K562 (cell line): Measurements from ENCODE around the gene ME3. TPM values are rescaled to one million over a fixed set of nuclear protein-coding genes. Genes with fewer than 3 reads are reported as not detected.

Experiments used
- EP400 ChIP-seq: fragments of 450-650 bp; IDR thresholded peaks from 2 replicates; pipeline ENCODE4 v1.6.1; 2017; ENCODE audit warnings: antibody characterized with exemption, mild to moderate bottlenecking, moderate library complexity
- HEY1 ChIP-seq: fragments of 250-450 bp; sonication (Bioruptor Pico); IDR thresholded peaks from 2 replicates; pipeline ENCODE4 v1.5.0; 2020; ENCODE audit warnings: mild to moderate bottlenecking, moderate library complexity, borderline replicate concordance
- MXI1 ChIP-seq: IDR thresholded peaks from 2 replicates; pipeline ENCODE4 v1.6.1; 2011; ENCODE audit warnings: low read depth, mild to moderate bottlenecking, improper control_type of control experiment, low read length
- NRF1 ChIP-seq, 2 experiments: fragments of 450-650 bp; IDR thresholded peaks in 1 of 2; conservative IDR thresholded peaks in 1 of 2; 2 replicates each; pipeline ENCODE4 v1.6.1; 2014; ENCODE audit warnings: mild to moderate bottlenecking in 2 of 2
- PHF20 ChIP-seq: fragments of 450-650 bp; IDR thresholded peaks from 2 replicates; pipeline ENCODE4 v1.6.1; 2018; ENCODE audit not compliant: partially characterized antibody
- RBM15 ChIP-seq: fragments of 200-400 bp; formaldehyde crosslinking; IDR thresholded peaks from 2 replicates; pipeline ENCODE4 v1.6.1; 2018; ENCODE audit warnings: mild to moderate bottlenecking, low read length, moderate library complexity; ENCODE audit not compliant: insufficient read depth
- SMAD1 ChIP-seq: fragments of 150-350 bp; IDR thresholded peaks from 2 replicates; pipeline ENCODE4 v1.6.1; 2014; ENCODE audit warnings: low read length, low read depth; ENCODE audit not compliant: partially characterized antibody
- SMARCB1 ChIP-seq: IDR thresholded peaks from 2 replicates; pipeline ENCODE4 v1.6.1; 2011; ENCODE audit warnings: improper control_type of control experiment, low read depth; ENCODE audit not compliant: insufficient read length
- TAL1 ChIP-seq: fragments of 450-650 bp; IDR thresholded peaks from 2 replicates; pipeline ENCODE4 v1.6.1; 2016; ENCODE audit warnings: mild to moderate bottlenecking
- TRIM28 ChIP-seq: fragments of 450-650 bp; IDR thresholded peaks from 2 replicates; pipeline ENCODE4 v1.6.1; 2017
- ZBTB8A ChIP-seq: fragments of 450-650 bp; IDR thresholded peaks from 2 replicates; pipeline ENCODE4 v1.6.1; 2018; ENCODE audit warnings: mild to moderate bottlenecking, moderate library complexity; ENCODE audit not compliant: partially characterized antibody
- ZNF76 ChIP-seq: fragments of 250-450 bp; sonication (Bioruptor Pico); IDR thresholded peaks from 2 replicates; pipeline ENCODE4 v1.4.0; 2020; ENCODE audit warnings: mild to moderate bottlenecking, moderate library complexity, borderline replicate concordance
- ZZZ3 ChIP-seq: fragments of 450-650 bp; IDR thresholded peaks from 2 replicates; pipeline ENCODE4 v1.6.1; 2016; ENCODE audit warnings: antibody characterized with exemption, mild to moderate bottlenecking, moderate library complexity
- polyA plus RNA-seq, 8 experiments: library from polyadenylated mRNA; depleted of rRNA in 4 of 8; stranded (reverse) in 5 of 8; unstranded in 3 of 8; fragments of >200 nt; fragmentation: Nextera tagmentation in 2 of 8; fragmentation: Illumina TruSeq in 1 of 8; extraction: Ambion mirVana in 2 of 8; extraction: Trizol in 1 of 8; gene quantifications; 2 replicates each; pipeline versions ENCODE4 v1.2.1 to v1.2.3, GENCODE V29; 2011 to 2014; ENCODE audit warnings: inconsistent platforms in 1 of 8, missing spikeins in 1 of 8
- total RNA-seq, 7 experiments: library from RNA; depleted of rRNA in 6 of 7; stranded (reverse); fragments of >200 nt in 6 of 7; fragmentation: Illumina TruSeq in 2 of 7; extraction: Trizol in 2 of 7; gene quantifications; 2 replicates each; pipeline versions ENCODE4 v1.2.1 to v1.2.3, GENCODE V29; 2011 to 2021; ENCODE audit warnings: low replicate concordance in 1 of 7
- TF ChIP-seq, protein P1 (sequence below): sonication (generic); formaldehyde crosslinking; IDR thresholded peaks from 2 replicates; pipeline ENCODE4 v1.8.1; 2023; ENCODE audit warnings: mild to moderate bottlenecking, missing genetic modification reagents
- TF ChIP-seq, protein P2 (sequence below): fragments of 450-650 bp; IDR thresholded peaks from 2 replicates; pipeline ENCODE4 v1.6.1; 2018; ENCODE audit not compliant: partially characterized antibody
- TF ChIP-seq, protein P3 (sequence below), 2 experiments: fragments of 450-650 bp; conservative IDR thresholded peaks; 2 replicates each; pipeline ENCODE4 v1.6.1; 2017; ENCODE audit warnings: mild to moderate bottlenecking in 2 of 2, moderate library complexity in 2 of 2
- TF ChIP-seq, protein P4 (sequence below), 2 experiments: fragments of 450-650 bp in 1 of 2; IDR thresholded peaks; 2 replicates each; pipeline ENCODE4 v1.6.1; 2011 to 2017; ENCODE audit warnings: low read depth in 2 of 2, antibody characterized with exemption in 1 of 2, borderline replicate concordance in 1 of 2, low read length in 1 of 2, mild to moderate bottlenecking in 1 of 2, mixed read lengths in 1 of 2; ENCODE audit not compliant: control insufficient read depth in 1 of 2

The ME3 gene
- total and polyA plus RNA-seq, 9 of the 15 experiments (the other 6 are each of a cell fraction or from before 2014, with no cell fraction given) = not detected

DNA sequence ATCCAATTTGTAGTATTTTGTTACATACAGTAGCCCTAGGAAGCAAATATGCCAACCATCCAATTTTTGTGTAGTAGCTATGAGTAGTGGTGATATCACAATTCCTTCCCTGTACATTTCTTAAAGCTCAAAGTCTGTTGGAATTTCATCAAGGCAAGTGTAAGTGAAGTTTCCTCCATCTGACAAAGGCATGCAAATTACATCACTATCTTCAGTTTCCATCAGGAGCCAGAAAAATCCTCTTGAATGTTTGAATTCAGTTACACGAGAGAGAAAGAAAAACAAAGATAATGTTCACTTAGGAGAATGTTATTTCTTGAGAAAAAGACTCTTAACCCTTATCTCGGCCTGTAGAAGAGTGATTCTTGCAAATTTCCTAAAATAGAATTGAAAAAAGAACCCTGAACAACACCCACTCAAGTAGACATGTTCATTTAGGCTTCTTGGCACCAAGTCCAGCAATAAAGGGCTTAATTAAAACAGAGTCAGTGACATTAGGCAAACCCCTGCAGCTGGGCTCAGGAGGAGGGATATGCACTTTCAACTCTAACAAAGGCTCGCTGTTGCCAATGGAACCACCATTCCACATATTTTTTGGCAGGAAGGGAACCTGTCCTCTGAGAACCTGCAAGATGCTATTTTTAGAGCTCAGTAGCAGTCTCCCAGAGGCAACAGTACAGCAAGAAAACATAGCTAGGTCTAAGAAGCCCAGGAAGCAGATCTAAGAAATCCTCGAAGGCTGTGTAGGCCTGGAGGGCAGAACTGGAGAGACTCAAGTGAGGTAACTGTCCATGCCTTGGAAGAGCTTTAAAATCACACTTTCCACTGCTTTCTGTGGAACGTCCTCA is 153.1 kb downstream of the ME3 start (continued):
- TF ChIP-seq PHF20 (no peak), EP400 (no peak), SMAD1 (no peak), SMARCB1 (no peak), ZZZ3 (no peak), HEY1 (CRISPR knock-in tag) (no peak), ZNF76 (CRISPR knock-in tag) (no peak), TRIM28 (no peak), ZBTB8A (no peak), NRF1 (conservative IDR thresholded peaks at IDR 0.05 in 1 of 2, IDR thresholded peaks at IDR 0.05 in 1 of 2) (no peak), MXI1 (no peak), RBM15 (no peak), TAL1 (0 out of 2 replicates have a peak, but pooled peaks have one; percentile 30)
- TF ChIP-seq, protein P1, sequence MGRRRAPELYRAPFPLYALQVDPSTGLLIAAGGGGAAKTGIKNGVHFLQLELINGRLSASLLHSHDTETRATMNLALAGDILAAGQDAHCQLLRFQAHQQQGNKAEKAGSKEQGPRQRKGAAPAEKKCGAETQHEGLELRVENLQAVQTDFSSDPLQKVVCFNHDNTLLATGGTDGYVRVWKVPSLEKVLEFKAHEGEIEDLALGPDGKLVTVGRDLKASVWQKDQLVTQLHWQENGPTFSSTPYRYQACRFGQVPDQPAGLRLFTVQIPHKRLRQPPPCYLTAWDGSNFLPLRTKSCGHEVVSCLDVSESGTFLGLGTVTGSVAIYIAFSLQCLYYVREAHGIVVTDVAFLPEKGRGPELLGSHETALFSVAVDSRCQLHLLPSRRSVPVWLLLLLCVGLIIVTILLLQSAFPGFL = no peak
- TF ChIP-seq, protein P2, sequence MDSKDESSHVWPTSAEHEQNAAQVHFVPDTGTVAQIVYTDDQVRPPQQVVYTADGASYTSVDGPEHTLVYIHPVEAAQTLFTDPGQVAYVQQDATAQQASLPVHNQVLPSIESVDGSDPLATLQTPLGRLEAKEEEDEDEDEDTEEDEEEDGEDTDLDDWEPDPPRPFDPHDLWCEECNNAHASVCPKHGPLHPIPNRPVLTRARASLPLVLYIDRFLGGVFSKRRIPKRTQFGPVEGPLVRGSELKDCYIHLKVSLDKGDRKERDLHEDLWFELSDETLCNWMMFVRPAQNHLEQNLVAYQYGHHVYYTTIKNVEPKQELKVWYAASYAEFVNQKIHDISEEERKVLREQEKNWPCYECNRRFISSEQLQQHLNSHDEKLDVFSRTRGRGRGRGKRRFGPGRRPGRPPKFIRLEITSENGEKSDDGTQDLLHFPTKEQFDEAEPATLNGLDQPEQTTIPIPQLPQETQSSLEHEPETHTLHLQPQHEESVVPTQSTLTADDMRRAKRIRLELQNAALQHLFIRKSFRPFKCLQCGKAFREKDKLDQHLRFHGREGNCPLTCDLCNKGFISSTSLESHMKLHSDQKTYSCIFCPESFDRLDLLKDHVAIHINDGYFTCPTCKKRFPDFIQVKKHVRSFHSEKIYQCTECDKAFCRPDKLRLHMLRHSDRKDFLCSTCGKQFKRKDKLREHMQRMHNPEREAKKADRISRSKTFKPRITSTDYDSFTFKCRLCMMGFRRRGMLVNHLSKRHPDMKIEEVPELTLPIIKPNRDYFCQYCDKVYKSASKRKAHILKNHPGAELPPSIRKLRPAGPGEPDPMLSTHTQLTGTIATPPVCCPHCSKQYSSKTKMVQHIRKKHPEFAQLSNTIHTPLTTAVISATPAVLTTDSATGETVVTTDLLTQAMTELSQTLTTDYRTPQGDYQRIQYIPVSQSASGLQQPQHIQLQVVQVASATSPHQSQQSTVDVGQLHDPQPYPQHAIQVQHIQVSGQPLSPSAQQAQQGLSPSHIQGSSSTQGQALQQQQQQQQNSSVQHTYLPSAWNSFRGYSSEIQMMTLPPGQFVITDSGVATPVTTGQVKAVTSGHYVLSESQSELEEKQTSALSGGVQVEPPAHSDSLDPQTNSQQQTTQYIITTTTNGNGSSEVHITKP = no peak
- TF ChIP-seq, protein P3, sequence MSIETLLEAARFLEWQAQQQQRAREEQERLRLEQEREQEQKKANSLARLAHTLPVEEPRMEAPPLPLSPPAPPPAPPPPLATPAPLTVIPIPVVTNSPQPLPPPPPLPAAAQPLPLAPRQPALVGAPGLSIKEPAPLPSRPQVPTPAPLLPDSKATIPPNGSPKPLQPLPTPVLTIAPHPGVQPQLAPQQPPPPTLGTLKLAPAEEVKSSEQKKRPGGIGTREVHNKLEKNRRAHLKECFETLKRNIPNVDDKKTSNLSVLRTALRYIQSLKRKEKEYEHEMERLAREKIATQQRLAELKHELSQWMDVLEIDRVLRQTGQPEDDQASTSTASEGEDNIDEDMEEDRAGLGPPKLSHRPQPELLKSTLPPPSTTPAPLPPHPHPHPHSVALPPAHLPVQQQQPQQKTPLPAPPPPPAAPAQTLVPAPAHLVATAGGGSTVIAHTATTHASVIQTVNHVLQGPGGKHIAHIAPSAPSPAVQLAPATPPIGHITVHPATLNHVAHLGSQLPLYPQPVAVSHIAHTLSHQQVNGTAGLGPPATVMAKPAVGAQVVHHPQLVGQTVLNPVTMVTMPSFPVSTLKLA (conservative IDR thresholded peaks at IDR 0.05) = no peak
- TF ChIP-seq, protein P4, sequence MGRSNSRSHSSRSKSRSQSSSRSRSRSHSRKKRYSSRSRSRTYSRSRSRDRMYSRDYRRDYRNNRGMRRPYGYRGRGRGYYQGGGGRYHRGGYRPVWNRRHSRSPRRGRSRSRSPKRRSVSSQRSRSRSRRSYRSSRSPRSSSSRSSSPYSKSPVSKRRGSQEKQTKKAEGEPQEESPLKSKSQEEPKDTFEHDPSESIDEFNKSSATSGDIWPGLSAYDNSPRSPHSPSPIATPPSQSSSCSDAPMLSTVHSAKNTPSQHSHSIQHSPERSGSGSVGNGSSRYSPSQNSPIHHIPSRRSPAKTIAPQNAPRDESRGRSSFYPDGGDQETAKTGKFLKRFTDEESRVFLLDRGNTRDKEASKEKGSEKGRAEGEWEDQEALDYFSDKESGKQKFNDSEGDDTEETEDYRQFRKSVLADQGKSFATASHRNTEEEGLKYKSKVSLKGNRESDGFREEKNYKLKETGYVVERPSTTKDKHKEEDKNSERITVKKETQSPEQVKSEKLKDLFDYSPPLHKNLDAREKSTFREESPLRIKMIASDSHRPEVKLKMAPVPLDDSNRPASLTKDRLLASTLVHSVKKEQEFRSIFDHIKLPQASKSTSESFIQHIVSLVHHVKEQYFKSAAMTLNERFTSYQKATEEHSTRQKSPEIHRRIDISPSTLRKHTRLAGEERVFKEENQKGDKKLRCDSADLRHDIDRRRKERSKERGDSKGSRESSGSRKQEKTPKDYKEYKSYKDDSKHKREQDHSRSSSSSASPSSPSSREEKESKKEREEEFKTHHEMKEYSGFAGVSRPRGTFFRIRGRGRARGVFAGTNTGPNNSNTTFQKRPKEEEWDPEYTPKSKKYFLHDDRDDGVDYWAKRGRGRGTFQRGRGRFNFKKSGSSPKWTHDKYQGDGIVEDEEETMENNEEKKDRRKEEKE (IDR thresholded peaks at IDR 0.05; ENCODE audit: borderline replicate concordance in 1 of 2, control insufficient read depth in 1 of 2, low read depth in 2 of 2, low read length in 1 of 2) = no peak
